Uterus (tissue), 4 donors: Measurements from ENCODE around the gene NEU4. TPM values are rescaled to one million over a fixed set of nuclear protein-coding genes. Genes with fewer than 3 reads are reported as not detected.

Experiments
- DNase-seq, 2 donors: peaks; one replicate each; pipeline ENCODE4 v3.0.0-alpha.2; 2019 to 2020
- H3K27ac ChIP-seq, 2 donors: fragments of 200-600 bp; sonication (generic); 1 replicate in 1 of 2; 2 replicates in 1 of 2; pipeline ENCODE4 v1.5.1; 2016 to 2018
- H3K27me3 ChIP-seq, 2 donors: fragments of 200-600 bp; sonication (generic); one replicate each; pipeline ENCODE4 v1.5.1; 2018 to 2019; ENCODE audit warnings: control low read depth in 1 of 2
- H3K36me3 ChIP-seq, 2 donors: fragments of 200-600 bp; sonication (generic); one replicate each; pipeline ENCODE4 v1.5.1; 2019; ENCODE audit warnings: control low read depth in 1 of 2
- H3K4me1 ChIP-seq, 2 donors: fragments of 200-600 bp; sonication (generic); one replicate each; pipeline ENCODE4 v1.5.1; 2018 to 2019; ENCODE audit warnings: control low read depth in 1 of 2
- H3K4me3 ChIP-seq, 2 donors: fragments of 200-600 bp; sonication (generic); 1 replicate in 1 of 2; 2 replicates in 1 of 2; pipeline ENCODE4 v1.5.1; 2018 to 2019; ENCODE audit warnings: mild to moderate bottlenecking in 1 of 2
- H3K9me3 ChIP-seq, 2 donors: fragments of 200-600 bp; sonication (generic); one replicate each; pipeline ENCODE4 v1.5.1; 2019; ENCODE audit warnings: control low read depth in 1 of 2
- CTCF ChIP-seq, 4 experiments: fragments of 200-600 bp in 2 of 4; fragments of 450-650 bp in 2 of 4; sonication (generic) in 2 of 4; IDR thresholded peaks; one replicate each; pipeline ENCODE4 v1.5.1; 2016 to 2019; ENCODE audit warnings: antibody characterized with exemption in 4 of 4, mild to moderate bottlenecking in 2 of 4, moderate library complexity in 1 of 4
- POLR2A ChIP-seq, 2 donors: fragments of 450-650 bp; IDR thresholded peaks; one replicate each; pipeline ENCODE4 v1.6.1; 2016; ENCODE audit warnings: antibody characterized with exemption in 2 of 2, mild to moderate bottlenecking in 1 of 2, moderate library complexity in 1 of 2
- intact Hi-C: fragments of 100-400 bp; cut with DNase I; formaldehyde crosslinking; loops from one replicate; pipeline ENCODE4 v1.15.1; 2023; ENCODE audit warnings: low total_unique reads
- total RNA-seq, 4 donors: library from RNA; depleted of rRNA in 3 of 4; stranded (reverse); fragments of >200 nt in 3 of 4; gene quantifications; one replicate each; pipeline versions ENCODE4 v1.1.0 to v1.2.4, GENCODE V29; 2014 to 2023
- donor health status: DM: yes; HTN: yes; CAD: no.

The NEU4 gene
- total RNA-seq, 4 donors from 2014 or later, result 0.21 to 0.29 TPM; not detected in 2

GRCh38 chr2:241857041-241857541 lies 48.1 kb downstream of the NEU4 start:
- Histone ChIP-seq H3K27ac (no peak overlapping the region), H3K27me3 (no peaks in the 10 kb centered on the region), H3K36me3 (no peaks in the 10 kb centered on the region), H3K4me3 (no peak overlapping the region), H3K9me3 (no peaks in the 10 kb centered on the region), H3K4me1 (peaks cover 0 to 14% of the 10 kb centered on the region in 2 donors)
- TF ChIP-seq POLR2A (IDR thresholded peaks at IDR 0.05), result no peak
- no peak for TF ChIP-seq CTCF (IDR thresholded peaks at IDR 0.05)
- DNase-seq, result peak in 1 of 2 donors; percentile 16
- intact Hi-C loops, result no loop called here

GRCh38 chr2:241857572-241858121 lies 48.7 kb downstream of the NEU4 start:
- Histone ChIP-seq H3K4me3 (no peak overlapping the region), H3K4me1 (peaks cover 0 to 14% of the 10 kb centered on the region in 2 donors), H3K36me3 (no peaks in the 10 kb centered on the region), H3K9me3 (no peaks in the 10 kb centered on the region), H3K27ac (no peak overlapping the region), H3K27me3 (no peaks in the 10 kb centered on the region)
- peak in 1 of 2 donors; percentile 15 for DNase-seq
- TF ChIP-seq POLR2A (IDR thresholded peaks at IDR 0.05) (no peak), CTCF (IDR thresholded peaks at IDR 0.05) (no peak)
- intact Hi-C loops, result no loop called here

GRCh38 chr2:241858206-241859016 lies 49.4 kb downstream of the NEU4 start, which contains the start of gene PDCD1:
TSS of gene PDCD1 (minus strand) at chr2:241858894. CDS start at chr2:241858838, 56 bp downstream.
- peak; percentile 45 to 54 for DNase-seq

GRCh38 chr2:241859017-241859435 lies 50.0 kb downstream of the NEU4 start:
- DNase-seq, result no peak
- H3K27me3 ChIP-seq, result no peaks in the 10 kb centered on the region
- TF ChIP-seq POLR2A (IDR thresholded peaks at IDR 0.05), result no peak
- TF ChIP-seq CTCF (IDR thresholded peaks at IDR 0.05), result no peak
- intact Hi-C loops, result no loop called here
- H3K36me3 ChIP-seq, result no peaks in the 10 kb centered on the region
- no peak overlapping the region for H3K4me3 ChIP-seq
- H3K4me1 ChIP-seq, result peaks cover 0 to 14% of the 10 kb centered on the region in 2 donors
- H3K27ac ChIP-seq, result peak overlapping the region; percentile 95 to 96
- H3K9me3 ChIP-seq, result no peaks in the 10 kb centered on the region

More at GRCh38 chr2:241858206-241859016, 49.4 kb downstream of the NEU4 start, which contains the start of gene PDCD1:
- no peak for TF ChIP-seq CTCF (IDR thresholded peaks at IDR 0.05)
- TF ChIP-seq POLR2A (IDR thresholded peaks at IDR 0.05), result no peak
- H3K36me3 ChIP-seq, result no peaks in the 10 kb centered on the region
- H3K9me3 ChIP-seq, result no peaks in the 10 kb centered on the region
- peaks cover 0 to 14% of the 10 kb centered on the region in 2 donors for H3K4me1 ChIP-seq
- H3K27me3 ChIP-seq, result no peaks in the 10 kb centered on the region
- peak within 1 kb of the TSS; percentile 6 to 31 for H3K4me3 ChIP-seq
- peak within 1 kb of the TSS; percentile 95 to 96 for H3K27ac ChIP-seq
- intact Hi-C loops, result no loop called here
